Hepatocyte (in vitro differentiated cells): ENCODE data around the gene SMIM35.

Source experiments
- CTCF ChIP-seq: fragments of 200-600 bp; sonication (generic); IDR thresholded peaks from 2 replicates; pipeline ENCODE4 v1.5.1; 2016; ENCODE audit warnings: antibody characterized with exemption, mild to moderate bottlenecking; ENCODE audit not compliant: poor library complexity
- EZH2 ChIP-seq: fragments of 200-600 bp; sonication (generic); IDR thresholded peaks from 2 replicates; pipeline ENCODE4 v1.6.1; 2016; ENCODE audit warnings: antibody characterized with exemption, mild to moderate bottlenecking, borderline replicate concordance
- EZH2phosphoT487 ChIP-seq: fragments of 200-600 bp; sonication (generic); IDR thresholded peaks from one replicate; pipeline ENCODE4 v1.6.1; 2018; ENCODE audit warnings: antibody characterized with exemption, mild to moderate bottlenecking, low read depth, moderate library complexity; ENCODE audit not compliant: unreplicated experiment, severe bottlenecking

DNA sequence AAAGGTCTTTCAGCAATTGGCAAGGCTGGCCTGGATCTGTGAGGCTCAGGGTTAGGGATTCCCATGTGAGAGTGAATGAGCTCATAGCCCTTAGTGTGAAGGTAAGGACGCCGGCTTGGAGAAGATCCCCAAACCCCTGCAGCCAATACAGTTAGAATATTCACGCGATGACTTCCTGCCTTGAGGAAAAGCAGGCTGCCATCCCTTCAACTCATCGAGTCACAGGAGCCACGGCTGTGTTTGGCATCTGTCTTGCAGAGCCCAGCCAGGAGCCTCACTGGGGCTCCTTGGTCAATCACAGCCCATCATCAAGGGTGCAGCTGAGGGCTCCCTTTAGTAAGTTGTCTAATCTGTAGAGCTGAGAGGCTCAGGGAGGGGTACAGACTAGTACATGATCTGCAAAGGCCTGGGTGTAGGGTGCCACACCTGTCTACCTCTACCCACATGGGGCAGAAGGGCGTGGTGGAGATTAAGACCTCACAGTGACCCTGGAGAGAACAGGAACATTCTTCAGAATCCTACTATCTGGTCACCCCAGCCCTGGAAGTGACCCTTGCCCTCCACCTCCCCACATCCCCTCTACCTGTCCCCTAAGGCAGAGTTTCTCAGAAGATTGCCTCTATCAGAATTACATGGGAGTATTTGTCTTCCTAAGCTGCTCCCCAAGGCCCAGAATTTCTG is 82.1 kb downstream of the SMIM35 start:
- TF ChIP-seq CTCF, result no peak
- TF ChIP-seq EZH2, result no peak
- no peak for TF ChIP-seq EZH2phosphoT487
